MV-4-11 (cell line): ENCODE results near the gene SAP30BP.

ENCODE experiments used
- DNase-seq: peaks from one replicate; lab custom pipeline; 2025; lab: John Stamatoyannopoulos, UW

SAP30BP gene

GRCh38 chr17:75647061-75647460 is 20.1 kb upstream of the SAP30BP start:
- no peak for DNase-seq

- DNase-seq = no peak
Observed at GRCh38 chr17:75647921-75648320, 19.2 kb upstream of the SAP30BP start.

GRCh38 chr17:75649687-75650086 is 17.5 kb upstream of the SAP30BP start:
- DNase-seq = no peak

- DNase-seq = no peak
Observed at GRCh38 chr17:75650874-75651273, 16.3 kb upstream of the SAP30BP start.

GRCh38 chr17:75652341-75652740 is 14.8 kb upstream of the SAP30BP start:
- DNase-seq = no peak

- peak; percentile 47 for DNase-seq
Observed at GRCh38 chr17:75652934-75653549, 14.1 kb upstream of the SAP30BP start.

- DNase-seq = no peak
Observed at GRCh38 chr17:75654176-75654575, 13.0 kb upstream of the SAP30BP start.

- DNase-seq = no peak
Observed at GRCh38 chr17:75658237-75658636, 8.9 kb upstream of the SAP30BP start.

GRCh38 chr17:75661531-75661930 is 5.6 kb upstream of the SAP30BP start:
- DNase-seq = no peak

- no peak for DNase-seq
Observed at GRCh38 chr17:75662511-75662910, 4.6 kb upstream of the SAP30BP start.

GRCh38 chr17:75664099-75664549 is 3.0 kb upstream of the SAP30BP start:
- peak; percentile 17 for DNase-seq

GRCh38 chr17:75665981-75666380 is 1.2 kb upstream of the SAP30BP start:
- no peak for DNase-seq

GRCh38 chr17:75667825-75668224 is 687 bp downstream of the SAP30BP start:
- DNase-seq = no peak

- DNase-seq = no peak
Observed at GRCh38 chr17:75668489-75668888, 1.4 kb downstream of the SAP30BP start.

- no peak for DNase-seq
Observed at GRCh38 chr17:75670868-75671267, 3.7 kb downstream of the SAP30BP start.

- DNase-seq = no peak
Observed at GRCh38 chr17:75672011-75672410, 4.9 kb downstream of the SAP30BP start.

- DNase-seq = no peak
Observed at GRCh38 chr17:75673487-75673886, 6.3 kb downstream of the SAP30BP start.

GRCh38 chr17:75676461-75676860 is 9.3 kb downstream of the SAP30BP start:
- DNase-seq = no peak

- no peak for DNase-seq
Observed at GRCh38 chr17:75679706-75680211, 12.6 kb downstream of the SAP30BP start.

GRCh38 chr17:75680431-75680830 is 13.3 kb downstream of the SAP30BP start:
- DNase-seq = no peak

GRCh38 chr17:75681289-75681688 is 14.2 kb downstream of the SAP30BP start:
- DNase-seq = no peak

GRCh38 chr17:75683583-75683982 is 16.4 kb downstream of the SAP30BP start:
- DNase-seq = no peak

GRCh38 chr17:75684249-75684648 is 17.1 kb downstream of the SAP30BP start:
- DNase-seq = no peak

GRCh38 chr17:75684924-75685323 is 17.8 kb downstream of the SAP30BP start:
- no peak for DNase-seq
